HG03565 (cell line): ENCODE results near the gene PTPRE.

Experiments used
- ATAC-seq: cut with Tn5 transposase; IDR thresholded peaks from one replicate; pipeline ENCODE4 v1.9.1; 2021; ENCODE audit warnings: mild to moderate bottlenecking, moderate library complexity; ENCODE audit not compliant: unreplicated experiment

PTPRE gene

DNA sequence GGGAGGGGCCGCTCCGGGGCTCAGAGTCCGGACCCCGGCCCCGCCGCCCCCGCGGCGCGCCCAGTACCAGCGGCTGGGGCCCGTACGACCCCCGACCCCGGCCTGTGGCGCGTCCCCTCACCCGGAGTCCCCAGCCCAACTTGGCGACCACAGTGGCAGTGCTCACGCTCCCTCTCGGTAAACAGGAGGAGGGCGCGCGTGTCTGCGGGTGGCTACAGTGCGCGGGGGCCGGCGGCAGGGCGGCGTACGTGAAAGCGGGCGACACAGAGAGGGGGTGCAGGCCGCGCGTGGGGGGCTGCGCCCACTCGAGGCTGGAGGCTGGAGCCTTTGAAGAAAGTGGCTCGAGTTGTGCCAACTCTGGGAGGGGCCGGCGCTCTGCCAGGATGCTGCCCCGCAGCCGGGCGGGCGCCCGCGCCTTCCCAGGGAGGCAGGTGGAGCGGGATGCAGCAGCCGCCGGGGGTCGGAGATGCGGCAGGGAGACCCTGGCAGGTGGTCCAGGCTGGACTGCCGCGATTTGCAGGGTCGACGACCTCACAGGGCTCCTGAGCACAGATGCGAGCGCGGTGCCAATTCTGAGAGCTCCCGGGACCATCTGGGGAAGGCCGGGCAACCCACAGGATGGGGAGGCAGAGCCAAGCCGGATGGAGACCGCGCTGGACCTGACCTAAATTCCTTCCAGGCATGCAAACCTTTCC, 655 bp downstream of the PTPRE start:
- ATAC-seq, result no peak

- no peak for ATAC-seq
Observed at GRCh38 chr10:127908106-127908958, 1.4 kb downstream of the PTPRE start.

GRCh38 chr10:127908959-127909267, 2.0 kb downstream of the PTPRE start:
- no peak for ATAC-seq

DNA sequence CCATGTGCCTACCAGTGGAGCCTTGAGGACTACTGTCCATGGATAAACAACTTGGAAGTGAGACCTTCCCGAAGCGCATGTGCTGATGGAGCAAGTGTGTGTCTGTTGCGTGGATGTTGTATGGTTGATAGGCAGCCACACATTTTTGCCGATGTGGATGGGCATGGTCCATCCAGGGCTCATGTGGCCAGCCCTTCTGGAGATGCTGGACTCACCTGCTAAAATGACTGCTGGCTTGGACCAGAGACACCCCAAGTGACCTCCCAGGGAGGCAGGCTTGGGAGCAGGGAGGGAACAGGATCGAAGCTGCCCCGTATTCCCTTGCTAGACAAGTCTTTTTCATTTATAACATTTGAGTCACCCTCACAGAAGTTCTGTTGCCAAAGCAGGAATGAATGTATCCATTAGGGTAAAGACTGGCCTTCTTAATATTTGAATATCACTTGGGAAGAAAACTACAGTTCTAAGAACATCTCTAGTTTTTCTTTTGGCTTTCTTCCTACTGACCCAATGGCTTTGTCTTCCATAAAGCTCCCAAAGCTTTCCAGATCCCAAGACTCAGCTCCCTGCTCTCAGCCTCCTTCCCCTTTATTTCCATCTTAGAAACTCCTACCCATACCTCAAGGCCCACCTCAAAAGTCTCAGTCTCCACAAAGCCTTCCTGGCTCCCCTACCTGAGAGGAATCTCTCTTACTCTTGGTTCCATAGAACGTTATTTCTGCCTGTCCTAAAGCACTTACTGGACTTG, 3.0 kb downstream of the PTPRE start:
- ATAC-seq, result no peak

- no peak for ATAC-seq
Observed at GRCh38 chr10:127910464-127910770, 3.5 kb downstream of the PTPRE start.

GRCh38 chr10:127911218-127911866, 4.4 kb downstream of the PTPRE start:
- no peak for ATAC-seq

DNA sequence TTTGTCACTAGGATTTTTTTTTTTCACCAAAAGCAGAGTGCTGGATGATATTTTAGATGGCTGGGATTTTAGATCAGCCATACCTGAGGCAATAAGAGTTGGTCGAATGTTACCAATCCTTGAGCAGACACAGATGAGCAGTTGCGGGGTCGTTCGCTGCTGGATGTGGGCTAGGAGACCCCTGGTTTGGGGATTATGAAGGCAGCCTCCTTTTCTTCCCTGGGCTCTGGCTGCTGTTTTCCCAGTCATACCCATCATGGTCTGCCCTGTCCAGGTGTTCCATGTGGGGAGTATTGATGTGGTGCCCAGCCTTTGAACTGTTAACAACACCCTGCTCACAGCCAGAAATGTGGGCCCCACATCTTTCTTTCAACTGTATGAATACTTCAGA, 5.0 kb downstream of the PTPRE start:
- no peak for ATAC-seq

DNA sequence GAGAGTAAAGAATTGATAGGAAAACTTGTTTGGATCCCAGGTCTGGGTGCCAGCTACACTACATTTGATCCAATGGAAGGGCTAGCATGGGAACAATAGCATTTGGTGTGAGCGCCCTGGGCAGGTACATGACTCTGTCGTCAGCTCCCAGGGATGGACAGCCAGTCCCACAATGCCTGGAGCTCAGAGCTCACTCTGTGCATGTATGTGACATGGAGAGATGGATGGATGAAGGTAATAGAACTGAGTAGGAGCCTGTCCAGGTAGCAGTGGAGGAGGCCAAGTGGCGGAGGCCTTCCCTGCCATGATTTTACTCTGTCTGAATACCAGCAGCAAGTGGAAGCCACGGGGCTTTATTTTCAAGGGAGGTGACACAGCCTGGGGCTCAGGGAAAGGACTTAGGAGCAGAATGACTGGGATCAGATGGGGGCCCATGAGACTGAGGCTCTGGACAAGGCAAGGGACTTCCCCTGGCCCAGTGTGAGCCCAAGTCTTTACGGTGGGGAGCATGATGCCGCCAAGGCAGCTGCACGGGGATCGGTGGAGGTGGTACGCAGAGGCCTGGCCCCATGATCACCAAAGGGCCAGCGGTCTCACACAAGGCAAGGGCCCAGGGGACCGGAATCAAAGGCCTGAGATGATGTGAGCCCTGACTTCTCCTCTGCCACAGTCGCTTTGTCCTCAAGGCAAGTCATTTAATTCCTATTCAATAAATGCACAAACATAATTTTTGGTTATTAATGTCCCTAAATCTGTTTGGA, 5.9 kb downstream of the PTPRE start:
- ATAC-seq, result no peak

DNA sequence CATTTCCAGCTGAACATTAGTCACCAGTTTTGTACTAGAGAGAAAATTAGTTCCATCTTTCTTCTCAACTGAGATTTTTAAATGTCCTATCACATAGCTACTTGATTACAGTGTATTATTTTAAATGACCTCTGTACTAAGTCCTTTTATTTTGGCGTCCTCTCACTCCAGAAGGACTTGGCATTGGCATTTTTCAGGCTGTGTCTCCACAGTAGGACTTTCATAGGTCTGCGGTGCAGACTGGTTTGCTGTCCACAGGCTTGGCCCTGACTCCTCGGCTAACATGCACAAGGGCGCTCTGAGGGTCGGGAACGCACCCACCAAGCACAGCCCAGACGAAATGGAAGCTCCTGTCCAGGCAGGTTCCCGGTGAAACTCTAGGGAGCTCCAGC, 6.5 kb downstream of the PTPRE start:
- ATAC-seq, result no peak

GRCh38 chr10:127915324-127915723, 8.4 kb downstream of the PTPRE start:
- ATAC-seq, result no peak

DNA sequence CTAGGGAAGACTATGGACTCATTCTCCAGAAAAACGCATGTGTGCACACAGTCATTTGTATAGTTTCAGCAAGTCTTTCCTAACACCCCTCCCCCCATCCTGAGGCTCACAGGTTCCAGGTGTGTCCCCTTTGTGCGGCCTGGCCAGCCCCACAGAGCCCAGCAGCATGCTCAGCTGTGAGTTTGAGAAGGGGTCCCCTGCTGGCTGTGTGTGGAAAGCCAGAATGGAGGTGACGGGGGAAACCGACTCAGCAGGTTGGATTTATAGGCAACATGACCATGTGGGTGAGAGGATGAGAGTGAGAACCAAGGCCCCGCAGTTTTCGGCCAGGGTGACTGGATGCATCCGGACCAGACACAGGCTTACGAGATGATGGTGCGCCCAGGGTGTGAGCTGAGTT, 9.9 kb downstream of the PTPRE start:
- ATAC-seq, result no peak

DNA sequence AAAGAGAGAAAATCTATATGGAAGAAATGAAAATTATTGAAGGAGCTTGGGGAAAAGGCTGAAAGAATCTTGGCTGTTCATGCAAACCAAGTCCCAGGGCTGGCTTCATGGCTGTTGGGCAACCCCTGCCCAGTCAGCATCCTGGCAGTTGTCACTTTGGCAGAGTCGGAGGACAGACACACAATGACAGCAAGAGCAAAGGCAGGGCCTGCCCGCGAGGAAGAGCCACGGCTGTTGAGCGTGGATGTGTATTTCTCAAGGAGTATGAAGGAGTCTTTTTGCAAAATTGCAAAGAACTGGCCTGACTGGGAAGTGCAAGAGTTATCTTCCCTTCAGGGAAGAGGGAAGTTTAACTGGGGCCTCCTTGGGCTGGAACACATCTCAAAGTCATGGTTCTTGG, 11.7 kb downstream of the PTPRE start:
- no peak for ATAC-seq

GRCh38 chr10:127919418-127920271, 12.7 kb downstream of the PTPRE start:
- ATAC-seq, result no peak

- no peak for ATAC-seq
Observed at GRCh38 chr10:127920306-127921074, 13.6 kb downstream of the PTPRE start.

GRCh38 chr10:127921075-127921752, 14.3 kb downstream of the PTPRE start:
- ATAC-seq, result no peak

DNA sequence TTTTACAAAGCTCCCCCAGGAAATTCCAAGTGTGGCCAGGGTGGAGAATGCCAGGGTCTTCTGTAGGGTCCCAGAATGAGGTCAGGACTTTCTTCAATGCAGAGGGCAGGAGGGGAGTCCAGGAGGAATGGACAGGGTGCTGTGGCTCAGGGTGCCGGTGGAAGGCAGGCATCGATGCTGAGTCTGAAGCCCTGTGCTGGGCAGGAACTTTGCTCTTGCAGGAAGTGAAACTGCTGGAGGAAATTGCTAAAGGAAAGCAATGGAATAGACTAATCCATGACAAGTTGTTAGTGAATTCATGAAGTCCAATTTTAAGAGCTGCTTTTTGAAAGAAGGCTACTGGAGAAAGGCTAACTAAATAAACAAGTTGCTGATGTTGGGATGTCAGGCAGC, 14.8 kb downstream of the PTPRE start:
- no peak for ATAC-seq

DNA sequence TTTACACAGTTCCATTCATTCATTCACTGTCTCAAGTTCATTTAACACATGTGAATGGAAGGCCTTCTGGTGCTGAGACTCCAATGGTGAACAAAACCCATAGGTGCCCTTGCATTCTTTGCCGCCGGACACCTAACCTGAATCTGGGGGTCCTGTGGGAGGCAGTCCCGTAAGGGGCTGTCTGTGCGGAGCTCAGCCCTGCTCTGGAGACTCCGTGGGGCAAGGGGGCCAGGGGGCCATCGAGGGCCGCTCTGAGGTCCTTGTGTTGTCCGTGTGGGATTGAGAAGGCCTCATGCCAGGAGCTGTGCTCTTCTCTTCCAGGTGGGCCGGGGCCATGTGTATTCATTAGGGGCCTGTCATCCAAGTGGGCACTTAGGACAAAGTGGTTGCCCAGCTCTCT, 15.3 kb downstream of the PTPRE start:
- ATAC-seq, result no peak

GRCh38 chr10:127922675-127923366, 15.9 kb downstream of the PTPRE start:
- no peak for ATAC-seq
